Measurements from ENCODE around the gene KCTD19.
A peak's percentile ranks its signal among the peaks of the same experiment; 100 is the strongest.

Gene KCTD19

GRCh38 chr16:67282447-67282805 is 44.1 kb downstream of the KCTD19 start:
- DNase-seq = no peak

- DNase-seq = no peak
Measured at GRCh38 chr16:67281536-67282446, 44.8 kb downstream of the KCTD19 start.

- DNase-seq = no peak
Measured at GRCh38 chr16:67280090-67281015, 46.2 kb downstream of the KCTD19 start.

DNA sequence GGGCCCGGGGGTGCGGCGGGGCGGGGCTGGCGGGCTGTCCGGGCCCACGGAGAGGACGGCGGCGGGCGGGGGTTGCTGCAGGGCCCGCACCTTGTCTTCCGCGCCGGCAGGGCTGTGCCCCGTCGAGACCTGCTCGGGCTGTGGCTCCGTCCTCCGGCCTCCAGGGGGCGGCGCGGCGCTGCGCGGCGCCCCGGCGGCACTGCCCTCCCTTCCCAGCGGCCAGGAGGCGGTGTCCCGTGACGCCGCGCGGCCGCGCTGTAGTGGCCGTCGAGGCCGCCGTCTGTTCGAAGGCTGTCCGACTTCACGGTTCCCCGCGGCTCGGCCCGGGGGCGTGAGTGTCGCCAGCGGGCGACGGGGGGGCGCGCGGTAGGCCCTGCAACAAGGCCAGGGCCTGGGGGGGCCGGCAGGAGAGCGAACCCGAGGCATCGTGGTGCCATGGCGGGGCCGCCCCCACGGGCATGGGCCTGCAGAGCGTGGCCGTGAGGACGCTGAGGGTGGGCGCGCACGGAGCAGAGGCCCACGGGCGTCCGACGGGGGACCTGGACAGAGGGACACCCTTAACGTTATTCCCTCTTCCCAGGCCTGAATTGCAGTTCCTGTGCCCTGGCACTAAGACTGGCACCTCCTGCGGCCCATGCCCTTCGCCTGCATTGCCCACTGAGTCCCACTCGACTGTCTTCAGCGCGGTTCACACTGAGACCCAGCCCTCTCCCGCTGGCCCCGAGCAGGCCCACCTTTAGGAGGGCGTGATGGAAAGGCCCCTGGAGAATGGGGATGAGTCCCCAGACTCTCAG is 47.0 kb downstream of the KCTD19 start, which contains the start of gene PLEKHG4:
Gene PLEKHG4, plus strand, starts transcription at position 237 of the 794 bp plus-strand sequence. Its CDS starts 513 bp downstream, at position 750.
- DNase-seq = peak; percentile 69

GRCh38 chr16:67278773-67279295 is 47.7 kb downstream of the KCTD19 start:
- DNase-seq = peak; percentile 27

- no peak for DNase-seq
Measured at GRCh38 chr16:67277999-67278772, 48.4 kb downstream of the KCTD19 start.

DNA sequence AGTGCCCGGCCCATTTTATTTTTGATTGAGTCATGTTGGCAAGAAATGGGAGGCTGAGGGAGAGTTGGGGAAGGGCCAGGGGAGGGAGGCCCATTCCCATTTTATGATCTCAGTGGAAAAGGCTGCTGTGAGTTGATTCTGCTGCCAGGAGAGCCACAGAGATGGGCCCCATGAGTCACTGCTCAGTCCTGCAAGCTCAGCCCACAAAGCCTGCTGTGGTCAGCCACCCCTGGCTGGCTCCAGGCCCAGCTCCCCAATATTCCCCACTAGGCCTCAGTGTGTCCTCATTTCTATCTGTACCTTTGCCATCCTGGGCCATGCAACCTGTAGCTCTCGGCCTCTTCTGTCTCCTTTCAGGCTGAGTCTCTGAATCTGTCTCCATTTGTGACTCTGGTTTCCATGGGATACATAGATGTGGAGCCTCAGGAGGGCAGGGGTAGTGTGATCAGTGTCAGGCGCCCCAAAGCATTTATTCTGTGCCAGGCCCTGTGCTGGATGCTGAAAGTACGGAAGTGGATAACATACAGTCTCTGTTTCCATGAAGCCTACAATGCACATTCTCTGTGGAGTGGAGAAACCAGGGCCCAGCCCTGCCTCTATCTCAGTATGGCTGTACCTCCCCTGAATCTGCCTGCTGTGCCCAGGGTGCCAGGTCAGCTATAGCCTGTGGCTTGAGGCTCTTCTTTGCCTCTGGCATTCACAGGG is 49.1 kb downstream of the KCTD19 start:
- DNase-seq = no peak

DNA sequence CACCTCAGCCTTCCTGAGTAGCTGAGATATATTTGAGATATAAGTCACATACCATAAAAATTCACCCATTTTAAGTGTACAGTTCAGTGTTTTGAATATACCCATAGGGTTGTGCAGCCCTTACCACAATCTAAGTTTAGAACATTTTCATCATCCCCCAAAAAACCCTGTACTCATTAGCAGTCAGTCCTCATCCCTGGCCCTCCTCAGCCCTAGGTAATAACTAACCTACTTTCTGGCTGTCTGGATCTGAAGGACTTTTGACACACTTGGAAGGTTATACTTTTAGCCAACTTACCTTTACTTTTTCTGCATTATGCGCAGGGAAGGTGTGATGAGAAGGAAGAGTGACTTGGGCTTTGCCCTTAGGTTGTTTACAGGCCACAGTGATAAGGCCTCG is 51.2 kb downstream of the KCTD19 start:
- DNase-seq = no peak

DNA sequence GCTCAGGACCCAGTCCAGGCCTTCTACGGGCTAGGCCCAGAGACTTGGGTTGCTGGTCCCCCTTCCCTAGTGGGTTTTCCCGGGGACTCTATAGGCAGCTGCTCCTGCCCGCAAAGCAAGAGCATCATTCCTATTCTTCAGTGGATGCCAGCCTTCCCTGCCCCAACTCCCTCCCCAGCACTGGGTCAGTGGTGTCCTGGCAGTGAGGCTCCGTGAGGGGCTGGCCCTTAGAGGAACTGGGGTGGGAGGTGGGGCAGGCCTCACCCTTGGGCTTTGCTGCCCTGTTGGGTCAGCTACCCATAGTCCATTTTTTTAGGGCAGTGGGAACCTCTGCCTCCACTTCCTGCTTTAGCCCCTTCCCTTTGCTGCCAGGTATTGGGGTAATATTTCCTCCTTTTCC is 55.1 kb downstream of the KCTD19 start:
- no peak for DNase-seq

DNA sequence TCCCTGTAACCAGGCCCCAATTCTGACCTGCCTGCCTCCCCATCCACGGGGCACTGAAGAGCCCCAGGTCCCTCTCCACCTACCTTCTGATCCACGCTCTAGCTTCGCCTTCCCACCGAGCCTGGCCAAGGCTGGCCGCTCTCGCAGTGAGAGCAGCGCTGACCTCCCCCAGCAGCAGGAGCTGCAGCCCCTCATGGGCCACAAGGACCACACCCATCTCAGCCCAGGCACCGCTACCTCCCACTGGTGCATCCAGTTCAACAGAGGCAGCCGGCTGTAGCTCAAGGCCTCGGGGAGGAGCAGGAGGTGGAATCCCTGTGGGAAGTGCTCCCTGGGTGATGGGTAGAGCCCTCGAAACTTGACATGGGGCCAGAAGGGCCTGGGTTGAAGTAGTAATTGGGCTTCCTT is 55.6 kb downstream of the KCTD19 start:
- no peak for DNase-seq

- DNase-seq = no peak
Measured at GRCh38 chr16:67269766-67270165, 56.8 kb downstream of the KCTD19 start.

DNA sequence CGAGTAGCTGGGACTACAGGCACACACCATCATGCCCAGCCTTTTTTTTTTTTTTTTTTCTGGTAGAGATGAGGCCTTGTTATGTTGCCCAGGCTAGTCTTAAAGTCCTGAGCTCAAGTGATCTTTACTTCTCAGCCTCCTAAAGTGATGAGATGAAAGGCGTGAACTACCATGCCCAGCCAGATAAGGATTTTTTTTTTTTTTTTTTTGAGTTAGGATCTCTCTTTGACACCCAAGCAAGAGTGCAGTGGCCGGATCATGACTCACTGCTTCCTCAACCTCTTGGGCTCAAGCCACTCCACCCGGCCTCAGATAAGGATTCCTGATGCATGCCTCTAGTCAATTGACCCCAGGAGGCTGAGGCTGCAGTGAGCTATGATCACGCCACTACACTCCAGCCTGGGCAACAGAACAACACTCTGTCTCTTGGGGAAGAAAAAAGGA is 58.4 kb downstream of the KCTD19 start:
- no peak for DNase-seq

DNA sequence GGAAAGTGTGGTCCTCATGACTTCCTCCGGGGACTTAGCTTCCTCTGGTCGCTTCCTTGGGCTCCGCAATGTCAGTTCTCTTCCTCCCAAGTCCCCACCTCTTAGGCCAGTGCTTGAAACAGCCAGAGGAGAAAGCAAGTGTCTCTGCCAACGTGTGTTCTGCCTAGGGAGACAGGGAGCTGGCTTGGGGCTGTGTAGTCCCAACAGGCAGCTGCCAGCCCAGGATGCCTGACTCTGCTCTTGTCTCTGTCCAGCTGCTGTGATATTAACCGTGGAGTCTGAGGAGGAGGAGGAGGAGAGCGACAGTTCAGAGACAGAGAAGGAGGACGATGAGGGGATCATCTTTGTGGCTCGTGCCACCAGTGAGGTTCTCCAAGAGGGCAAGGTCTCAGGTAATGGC is 60.7 kb downstream of the KCTD19 start:
- DNase-seq = no peak

DNA sequence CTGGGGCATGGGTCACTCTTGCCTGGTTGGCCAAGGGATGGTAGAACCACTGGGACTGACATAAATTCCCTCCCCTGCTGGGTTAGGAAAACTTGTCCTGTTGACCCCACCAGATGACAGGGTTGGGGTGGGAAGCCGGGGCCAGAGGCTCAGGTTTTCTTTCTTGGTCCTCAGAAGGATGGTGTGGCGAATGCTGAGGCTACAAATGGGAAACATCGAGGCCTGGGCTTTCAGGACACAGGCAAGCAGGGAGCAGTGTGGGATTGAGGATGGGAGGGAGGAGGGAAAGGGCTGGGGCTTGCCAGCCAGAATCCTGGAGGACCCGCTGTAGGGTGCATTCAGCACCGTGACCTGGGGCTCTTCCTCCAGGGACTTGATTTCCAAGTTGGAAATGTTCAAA is 61.7 kb downstream of the KCTD19 start:
- DNase-seq = no peak

DNA sequence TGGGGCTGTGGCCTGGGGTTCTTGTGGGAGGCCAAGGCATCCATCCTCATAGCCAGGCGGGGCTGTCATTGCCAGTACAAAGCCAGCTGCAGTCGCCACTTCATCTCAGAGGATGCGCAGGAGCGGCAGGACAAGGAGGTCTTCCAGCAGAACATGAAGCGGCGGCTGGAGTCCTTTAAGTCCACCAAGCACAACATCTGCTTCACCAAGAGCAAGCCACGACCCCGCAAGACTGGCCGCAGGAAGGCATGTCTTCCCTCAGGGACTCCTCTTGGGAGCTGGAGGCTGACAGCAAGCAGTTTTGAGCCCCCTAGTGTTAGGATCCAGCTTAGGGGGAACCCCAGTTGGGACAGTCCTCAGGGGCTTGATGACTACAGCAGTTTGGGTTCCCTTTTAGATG is 62.3 kb downstream of the KCTD19 start:
- DNase-seq = no peak

- no peak for DNase-seq
Measured at GRCh38 chr16:67263201-67263600, 63.3 kb downstream of the KCTD19 start.

DNA sequence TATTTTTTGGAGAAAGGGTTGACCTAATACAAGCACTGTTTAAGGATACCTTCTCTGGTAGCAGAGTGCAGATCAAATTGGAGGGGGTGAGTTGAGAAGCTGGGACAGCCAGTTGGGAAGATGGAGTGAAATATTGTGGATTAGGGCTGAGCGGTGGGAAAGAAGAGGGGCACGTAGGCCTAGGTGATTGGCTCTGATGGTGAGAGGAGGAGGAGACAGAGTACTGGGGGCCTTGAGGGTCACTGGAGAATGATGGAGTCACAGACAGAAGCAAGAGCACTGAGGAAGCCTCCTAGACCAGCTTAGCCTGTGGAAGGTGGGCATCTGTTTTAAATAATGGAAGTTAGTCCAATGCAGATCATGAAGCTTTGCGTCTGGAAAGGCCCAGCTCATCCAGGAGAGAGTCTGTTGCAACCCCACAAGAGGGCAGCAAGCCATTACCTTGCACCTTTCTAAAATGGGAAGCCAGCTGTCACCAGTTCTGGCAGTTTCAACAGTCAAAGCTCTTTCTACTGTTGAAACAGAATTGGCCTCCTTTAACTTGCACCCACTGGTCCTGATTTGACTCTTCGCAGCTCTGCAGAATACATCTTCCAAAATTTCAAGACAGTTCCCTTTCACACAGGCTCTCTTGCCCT is 66.0 kb downstream of the KCTD19 start:
- no peak for DNase-seq

DNA sequence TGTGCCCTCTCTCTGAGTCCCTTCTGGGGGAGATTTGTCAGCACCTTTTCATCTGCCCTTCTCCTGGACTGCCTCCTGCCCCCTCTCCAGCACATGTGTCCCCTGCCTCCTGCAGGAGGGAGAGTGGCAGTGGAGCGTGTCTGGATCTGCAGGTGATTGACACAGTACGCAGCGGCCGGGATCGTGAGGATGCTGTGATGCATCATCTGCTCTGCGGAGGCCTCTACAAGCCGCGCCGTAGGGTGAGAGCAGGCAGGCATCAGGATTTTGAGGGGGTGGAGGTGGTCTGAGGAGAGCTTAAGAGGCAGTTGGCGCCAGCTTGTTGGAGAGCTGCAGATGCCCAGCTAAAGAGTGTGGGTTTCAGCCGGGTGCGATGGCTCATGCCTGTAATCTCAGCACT is 66.8 kb downstream of the KCTD19 start:
- DNase-seq = no peak

GRCh38 chr16:67258161-67258835 is 68.2 kb downstream of the KCTD19 start:
- no peak for DNase-seq
